Activated naive CD4-positive, alpha-beta T cell treated with anti-CD3 and anti-CD28 coated beads for 36 hours (primary cell): ENCODE measurements around the gene OBSL1. TPM values are rescaled to one million over a fixed set of nuclear protein-coding genes. Genes with fewer than 3 reads are reported as not detected.

Experiments used
- CTCF ChIA-PET: fragments of 350-600 bp; sonication (Branson Sonifier 250); formaldehyde crosslinking; loops from one replicate; lab custom pipeline; 2021; ENCODE audit warnings: antibody characterized with exemption; lab: Charles Lee
- DNase-seq: peaks from one replicate; pipeline ENCODE4 v3.0.0-alpha.2; 2020
- H3K27ac Mint-ChIP-seq: one replicate; pipeline ENCODE4 v1.8.0; 2021; ENCODE audit warnings: mild to moderate bottlenecking, mixed read lengths
- H3K27me3 Mint-ChIP-seq: one replicate; pipeline ENCODE4 v1.8.0; 2021; ENCODE audit warnings: low read depth, mixed read lengths
- H3K36me3 Mint-ChIP-seq: one replicate; pipeline ENCODE4 v1.8.0; 2021; ENCODE audit warnings: low read depth, mixed read lengths
- H3K4me1 Mint-ChIP-seq: one replicate; pipeline ENCODE4 v1.8.0; 2021; ENCODE audit warnings: low read depth, mixed read lengths
- H3K4me3 Mint-ChIP-seq: one replicate; pipeline ENCODE4 v1.8.0; 2021; ENCODE audit warnings: mild to moderate bottlenecking, moderate library complexity, mixed read lengths
- H3K9me3 Mint-ChIP-seq: one replicate; pipeline ENCODE4 v1.8.0; 2021; ENCODE audit warnings: mixed read lengths
- intact Hi-C: fragments of 100-400 bp; cut with micrococcal nuclease; formaldehyde crosslinking; loops from one replicate; pipeline ENCODE4 v1.15.1; 2023
- total RNA-seq, 2 experiments: library from RNA; stranded (reverse); gene quantifications; one replicate each; pipeline ENCODE4 v1.2.3, GENCODE V29; 2021

Gene OBSL1
- total RNA-seq, 2 experiments from 2014 or later, result 1.5 to 1.6 TPM

DNA sequence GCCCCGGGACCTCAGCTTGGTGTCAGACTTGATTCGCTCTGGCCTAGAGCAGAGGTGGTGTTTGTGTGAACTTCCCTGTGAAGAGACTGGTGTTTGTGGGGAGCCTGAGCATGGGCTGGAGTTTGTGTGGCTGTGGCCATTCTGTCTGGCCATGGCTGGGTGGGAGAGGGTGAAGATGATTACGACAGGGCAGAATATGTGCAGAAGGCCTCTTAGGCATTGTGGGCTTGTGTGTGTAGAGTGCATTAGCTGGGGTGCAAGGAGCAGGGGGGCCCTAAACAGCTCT, 10.5 kb downstream of the OBSL1 start:
- Mint-ChIP-seq H3K4me1 (no peaks in the 10 kb centered on the region), H3K27me3 (peaks cover 7% of the 10 kb centered on the region), H3K9me3 (no peaks in the 10 kb centered on the region), H3K36me3 (no peaks in the 10 kb centered on the region), H3K27ac (no peak overlapping the region), H3K4me3 (no peak overlapping the region)
- intact Hi-C loops, result loop anchor here (1.0 kb wide), 1 partner anchor 20 kb away; no protein-coding TSS in a partner anchor
- no peak for DNase-seq
- CTCF ChIA-PET, result interaction anchor here (0.5 to 5.7 kb wide), 16 partner anchors 8 to 129 kb away, joined by 3 to 56 read pairs (median 5); partner anchors contain the start of genes CHPF, INHA and TMEM198

DNA sequence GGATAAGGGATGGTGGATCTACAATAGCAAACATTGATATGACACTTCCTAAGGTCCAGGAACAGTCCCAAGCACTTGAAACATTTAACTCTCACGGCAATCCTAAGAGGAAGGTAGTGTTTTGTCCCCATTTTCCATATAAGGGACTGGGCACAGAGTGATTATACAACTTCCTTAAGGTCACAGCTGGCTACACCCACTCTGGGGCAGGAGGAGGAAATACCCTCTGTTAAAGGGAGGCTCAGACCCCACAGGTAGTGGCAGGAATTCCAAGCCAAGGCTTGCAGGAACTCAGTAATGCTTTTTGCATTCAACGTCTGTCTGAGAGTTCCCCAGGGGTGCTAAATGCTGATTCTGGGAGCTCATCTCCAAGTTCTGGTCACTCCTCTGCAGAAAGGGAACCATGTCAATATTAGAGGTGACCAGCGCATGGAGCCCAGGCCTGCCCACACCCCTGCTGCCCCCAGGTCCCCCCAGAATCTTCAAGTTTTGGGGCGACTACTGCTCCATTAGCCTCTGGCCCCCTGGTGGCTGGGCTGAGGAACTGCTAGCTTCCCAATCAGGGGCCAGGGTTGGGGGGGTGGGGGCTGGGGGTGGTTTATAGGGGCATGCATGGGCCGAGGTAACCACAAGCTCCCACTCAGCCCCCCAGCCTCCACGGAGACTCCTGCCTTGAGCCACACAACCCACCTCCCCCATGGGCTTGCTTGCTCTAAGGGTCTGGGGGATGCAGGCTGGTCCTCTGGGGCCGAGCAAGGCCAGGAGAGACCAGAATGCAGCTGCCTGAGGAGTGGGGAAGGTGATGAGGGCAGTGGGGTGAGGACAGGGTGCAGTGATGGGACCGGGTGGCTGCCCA, 11.1 kb downstream of the OBSL1 start:
- no peak overlapping the region for H3K27ac Mint-ChIP-seq
- DNase-seq, result no peak
- no peaks in the 10 kb centered on the region for H3K36me3 Mint-ChIP-seq
- no peaks in the 10 kb centered on the region for H3K4me1 Mint-ChIP-seq
- CTCF ChIA-PET, result interaction anchor here (0.5 to 5.7 kb wide), 21 partner anchors 9 to 157 kb away, joined by 3 to 56 read pairs (median 4); partner anchors contain the start of genes CHPF, INHA, OBSL1 and TMEM198
- H3K27me3 Mint-ChIP-seq, result peaks cover 9% of the 10 kb centered on the region
- intact Hi-C loops, result loop anchor here (1.0 kb wide), 1 partner anchor 19 kb away; no protein-coding TSS in a partner anchor
- H3K4me3 Mint-ChIP-seq, result no peak overlapping the region
- no peaks in the 10 kb centered on the region for H3K9me3 Mint-ChIP-seq

DNA sequence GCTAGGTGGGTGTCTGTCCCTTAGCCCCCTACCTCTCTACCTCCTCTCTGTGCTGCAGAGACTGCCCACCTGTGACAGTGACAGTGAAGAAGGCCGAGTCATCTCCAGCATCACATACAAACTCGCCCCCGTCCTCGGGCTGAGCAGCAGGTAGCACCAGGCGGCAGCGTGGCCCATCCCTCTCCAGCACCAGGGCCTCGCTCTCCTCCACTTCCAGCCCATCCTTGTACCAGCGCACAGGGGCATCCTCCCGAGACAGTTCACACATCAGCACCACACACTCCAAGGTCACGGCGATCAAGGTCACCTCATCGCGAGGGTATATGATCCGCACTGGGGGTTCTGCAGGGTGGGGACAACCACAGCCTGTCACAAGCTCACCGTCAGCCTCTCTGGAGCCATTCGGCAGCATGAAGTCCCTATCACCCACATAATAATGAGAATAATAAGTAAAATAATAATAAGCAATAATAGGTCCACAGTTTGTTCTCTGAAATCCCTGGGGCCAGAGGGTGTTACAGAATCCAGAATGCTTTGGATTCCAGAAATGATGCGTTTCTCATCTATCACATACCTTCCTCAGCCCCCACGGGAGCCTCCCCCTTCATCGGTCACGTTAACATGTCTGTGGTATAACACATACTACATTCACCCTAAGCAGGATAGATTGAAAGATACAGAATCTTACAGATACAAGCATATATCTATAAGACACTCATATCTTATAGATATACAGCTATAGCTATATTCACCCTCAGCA, 12.0 kb downstream of the OBSL1 start:
- intact Hi-C loops, result no loop called here

DNA sequence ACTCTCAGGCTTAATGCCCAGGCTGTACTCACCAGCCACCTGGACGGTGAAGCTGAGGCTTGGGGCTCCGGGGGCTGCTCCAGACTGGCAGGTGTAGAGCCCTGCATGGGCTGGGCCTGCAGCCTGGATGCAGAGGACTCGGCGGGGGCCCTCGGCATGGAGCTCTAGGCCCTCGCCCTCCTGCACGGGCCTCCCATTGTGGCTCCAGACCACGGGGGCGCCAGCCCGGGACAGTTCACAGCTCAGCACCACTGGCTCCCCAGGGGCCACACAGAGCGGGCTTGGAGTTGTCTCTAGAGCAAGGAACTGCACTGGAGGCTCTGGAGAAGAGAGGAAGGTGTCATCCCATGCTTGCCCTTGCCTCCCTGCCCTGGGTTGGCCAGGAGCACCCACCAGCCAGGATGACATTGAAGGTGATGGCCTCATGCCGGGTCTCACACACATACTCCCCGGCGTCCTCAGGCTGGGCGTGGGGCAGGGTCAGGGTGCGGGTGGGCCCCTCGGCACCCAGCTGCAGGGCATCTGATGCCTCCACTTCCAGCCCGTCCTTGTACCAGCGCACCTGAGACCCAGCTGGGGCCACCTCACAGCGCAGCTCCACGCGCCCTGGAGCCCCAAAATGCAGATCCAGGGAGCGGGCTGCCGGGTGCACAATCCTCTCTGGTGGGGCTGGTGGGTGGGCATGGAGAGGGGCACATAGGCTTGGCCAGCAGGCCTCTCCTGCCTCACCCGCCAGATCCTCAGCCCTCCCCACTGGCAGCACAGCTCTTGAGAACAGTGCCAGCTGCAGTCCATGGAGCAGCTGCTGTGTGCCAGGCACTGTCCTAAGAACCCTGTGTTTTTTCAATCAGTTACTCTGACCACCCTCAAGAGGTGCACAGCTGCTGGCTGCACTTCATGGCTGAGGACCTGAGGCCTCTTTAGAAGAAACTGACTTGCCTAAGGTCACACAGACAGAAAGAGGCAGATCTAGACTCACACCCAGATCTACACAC, 13.3 kb downstream of the OBSL1 start:
- intact Hi-C loops, result no loop called here
- Mint-ChIP-seq H3K4me3 (no peak overlapping the region), H3K27me3 (peaks cover 21% of the 10 kb centered on the region), H3K4me1 (peaks cover 3% of the 10 kb centered on the region), H3K27ac (no peak overlapping the region), H3K36me3 (no peaks in the 10 kb centered on the region), H3K9me3 (no peaks in the 10 kb centered on the region)
- no peak for DNase-seq
- CTCF ChIA-PET, result interaction anchor here (0.6 to 5.7 kb wide), 7 partner anchors 8 to 68 kb away, joined by 3 to 56 read pairs (median 6); partner anchors contain the start of genes CHPF, OBSL1 and TMEM198

More for the DNA sequence above, 12.0 kb downstream of the OBSL1 start:
- Mint-ChIP-seq H3K27me3 (peaks cover 9% of the 10 kb centered on the region), H3K36me3 (no peaks in the 10 kb centered on the region), H3K27ac (no peak overlapping the region), H3K9me3 (no peaks in the 10 kb centered on the region), H3K4me1 (no peaks in the 10 kb centered on the region), H3K4me3 (no peak overlapping the region)
- CTCF ChIA-PET, result interaction anchor here (0.7 to 5.7 kb wide), 17 partner anchors 8 to 156 kb away, joined by 3 to 56 read pairs (median 5); partner anchors contain the start of genes CHPF, INHA, OBSL1 and TMEM198
- DNase-seq, result no peak

DNA sequence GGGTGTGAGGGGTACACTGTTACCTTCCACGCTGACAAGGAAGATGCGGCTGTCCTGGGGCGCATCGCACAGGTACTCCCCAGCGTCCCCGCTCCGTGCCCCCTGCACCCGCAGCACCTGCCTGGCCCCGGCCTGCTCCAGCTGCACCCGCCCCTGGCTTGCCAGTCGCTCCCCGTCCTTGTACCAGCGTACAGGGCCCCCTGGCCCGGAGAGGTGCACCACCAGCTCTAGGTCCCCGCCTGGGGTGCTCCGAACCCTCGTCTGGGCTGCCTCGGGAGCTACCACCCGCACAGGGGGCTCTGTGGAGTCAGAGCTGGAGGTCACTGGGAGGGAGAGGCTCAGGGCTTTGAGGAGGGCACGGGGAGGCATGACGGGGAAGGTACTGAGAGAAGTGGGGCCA, 14.0 kb downstream of the OBSL1 start:
- H3K27ac Mint-ChIP-seq, result no peak overlapping the region
- no peak overlapping the region for H3K4me3 Mint-ChIP-seq
- H3K4me1 Mint-ChIP-seq, result peaks cover 3% of the 10 kb centered on the region
- no peaks in the 10 kb centered on the region for H3K36me3 Mint-ChIP-seq
- CTCF ChIA-PET, result interaction anchor here (0.7 to 1.9 kb wide), 3 partner anchors 9 to 62 kb away, joined by 3 to 6 read pairs (median 4); no protein-coding TSS in a partner anchor
- DNase-seq, result no peak
- H3K9me3 Mint-ChIP-seq, result no peaks in the 10 kb centered on the region
- intact Hi-C loops, result no loop called here
- peaks cover 18% of the 10 kb centered on the region for H3K27me3 Mint-ChIP-seq

DNA sequence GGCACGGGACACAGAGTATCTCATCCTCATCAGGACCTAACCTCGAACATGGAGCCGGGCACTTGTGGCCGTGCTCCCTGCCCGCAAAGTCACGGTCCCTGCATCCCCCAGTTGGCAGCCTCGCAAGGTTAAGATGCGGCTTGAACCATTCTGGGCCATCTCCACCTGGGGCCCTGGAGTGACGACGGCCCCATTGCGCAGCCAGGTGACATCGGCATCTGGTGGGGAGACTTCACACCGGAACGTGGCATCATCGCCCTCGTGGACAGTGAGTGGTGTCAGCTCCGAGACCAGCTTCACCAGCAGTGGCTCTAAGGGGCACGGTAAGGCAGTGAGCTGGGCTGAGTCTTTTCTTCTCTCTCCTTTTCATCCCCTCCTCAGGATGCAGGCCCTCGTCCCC, 14.9 kb downstream of the OBSL1 start:
- Mint-ChIP-seq H3K4me1 (peaks cover 6% of the 10 kb centered on the region), H3K27ac (no peak overlapping the region), H3K36me3 (no peaks in the 10 kb centered on the region), H3K27me3 (peaks cover 23% of the 10 kb centered on the region), H3K4me3 (no peak overlapping the region), H3K9me3 (no peaks in the 10 kb centered on the region)
- CTCF ChIA-PET, result interaction anchor here (0.6 kb wide), 1 partner anchor 110 kb away, joined by 4 read pairs; no protein-coding TSS in a partner anchor
- intact Hi-C loops, result no loop called here
- DNase-seq, result no peak

DNA sequence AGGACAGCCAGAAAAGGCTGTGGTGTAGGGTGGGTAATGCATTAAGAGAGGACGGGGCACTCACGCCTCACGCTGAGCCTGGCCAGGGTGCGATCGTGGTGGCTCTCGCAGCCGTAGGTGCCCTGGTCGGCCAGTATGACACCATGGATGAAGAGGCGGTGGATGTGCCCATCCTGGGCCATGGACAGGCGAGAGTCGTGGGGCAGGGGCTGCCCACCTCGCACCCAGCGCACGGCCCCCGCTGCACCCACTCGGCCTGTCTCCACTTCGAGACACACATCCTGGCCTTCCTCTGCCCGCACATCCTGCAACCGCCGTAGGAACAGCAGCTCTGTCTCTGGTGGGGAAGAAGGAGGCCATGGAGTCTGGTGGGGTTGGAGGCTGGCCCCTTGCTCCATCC, 15.4 kb downstream of the OBSL1 start:
- intact Hi-C loops, result no loop called here
- peaks cover 7% of the 10 kb centered on the region for H3K4me1 Mint-ChIP-seq
- CTCF ChIA-PET, result interaction anchor here (0.6 kb wide), 1 partner anchor 109 kb away, joined by 4 read pairs; no protein-coding TSS in a partner anchor
- H3K27ac Mint-ChIP-seq, result no peak overlapping the region
- no peaks in the 10 kb centered on the region for H3K36me3 Mint-ChIP-seq
- H3K9me3 Mint-ChIP-seq, result no peaks in the 10 kb centered on the region
- no peak overlapping the region for H3K4me3 Mint-ChIP-seq
- H3K27me3 Mint-ChIP-seq, result peaks cover 25% of the 10 kb centered on the region
- DNase-seq, result no peak

DNA sequence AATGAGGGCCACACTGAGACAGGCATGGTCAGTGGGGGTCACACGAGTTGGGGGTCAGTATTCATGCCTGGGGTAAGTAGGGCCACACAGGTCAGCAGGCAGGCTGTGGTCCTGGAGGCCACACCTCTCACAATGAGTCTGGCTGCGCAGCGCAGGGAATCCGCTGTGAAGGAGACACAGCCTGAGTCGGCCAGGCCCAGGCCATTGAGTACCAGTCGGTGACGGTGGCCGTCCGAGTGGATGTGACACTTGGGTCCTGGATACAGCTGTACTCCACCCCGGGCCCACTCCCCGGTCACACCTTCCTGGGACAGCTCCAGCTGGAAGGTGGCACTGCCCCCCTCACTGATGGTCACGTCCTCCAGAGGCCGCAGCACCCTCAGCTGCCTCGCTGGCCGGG, 17.0 kb downstream of the OBSL1 start:
- CTCF ChIA-PET, result interaction anchor here (4.2 kb wide), 1 partner anchor 12 kb away, joined by 28 read pairs; the partner anchor contains the start of genes CHPF and TMEM198
- peaks cover 30% of the 10 kb centered on the region for H3K27me3 Mint-ChIP-seq
- intact Hi-C loops, result no loop called here
- no peaks in the 10 kb centered on the region for H3K9me3 Mint-ChIP-seq
- no peaks in the 10 kb centered on the region for H3K36me3 Mint-ChIP-seq
- peaks cover 8% of the 10 kb centered on the region for H3K4me1 Mint-ChIP-seq
- no peak overlapping the region for H3K4me3 Mint-ChIP-seq
- H3K27ac Mint-ChIP-seq, result no peak overlapping the region
- DNase-seq, result no peak

DNA sequence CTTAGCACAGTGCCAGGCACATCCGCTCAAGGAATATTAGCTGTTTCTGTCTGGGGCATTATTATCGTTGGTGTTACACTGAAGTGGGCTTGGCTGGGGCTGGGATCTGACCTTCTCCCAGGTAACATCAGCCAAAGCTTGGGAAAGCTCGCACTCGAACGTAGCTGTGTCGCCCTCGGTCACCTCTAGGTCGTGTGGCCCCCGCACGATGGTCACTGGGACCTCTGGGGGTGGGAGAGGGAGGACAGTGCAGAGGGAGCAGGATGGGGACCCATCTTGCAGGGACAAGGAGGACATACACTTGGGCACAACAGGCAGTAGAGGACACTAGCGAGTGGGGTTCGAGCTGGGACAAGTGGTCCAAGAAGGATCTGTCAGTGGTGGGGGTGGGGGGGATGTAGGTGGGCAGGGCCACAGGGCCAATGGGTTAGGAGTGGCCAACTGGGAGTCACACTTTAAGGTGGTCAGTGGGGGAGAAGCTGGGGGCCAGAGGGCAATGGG, 17.8 kb downstream of the OBSL1 start:
- intact Hi-C loops, result no loop called here
- Mint-ChIP-seq H3K9me3 (no peaks in the 10 kb centered on the region), H3K27ac (no peak overlapping the region), H3K4me3 (peak overlapping the region; percentile 36), H3K27me3 (peaks cover 31% of the 10 kb centered on the region), H3K4me1 (peaks cover 8% of the 10 kb centered on the region), H3K36me3 (no peaks in the 10 kb centered on the region)
- CTCF ChIA-PET, result interaction anchor here (0.6 to 4.2 kb wide), 4 partner anchors 9 to 133 kb away, joined by 3 to 28 read pairs (median 5); partner anchors contain the start of genes CHPF and TMEM198
- no peak for DNase-seq

DNA sequence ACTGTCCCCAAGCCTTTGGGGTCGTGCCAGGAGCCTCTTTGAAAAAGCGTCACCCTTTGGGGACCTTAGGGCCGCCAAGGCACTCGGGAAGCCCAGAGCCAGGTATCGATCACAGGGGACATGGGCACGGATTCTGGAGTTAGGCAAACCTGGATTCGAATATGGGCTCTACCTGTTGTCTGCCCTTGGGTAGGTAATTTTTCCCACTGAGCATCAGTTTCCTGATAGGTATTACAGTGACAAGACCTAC, 18.2 kb downstream of the OBSL1 start:
- peaks cover 8% of the 10 kb centered on the region for H3K4me1 Mint-ChIP-seq
- no peak overlapping the region for H3K27ac Mint-ChIP-seq
- no peak overlapping the region for H3K4me3 Mint-ChIP-seq
- H3K9me3 Mint-ChIP-seq, result no peaks in the 10 kb centered on the region
- CTCF ChIA-PET, result interaction anchor here (0.6 to 4.2 kb wide), 4 partner anchors 9 to 133 kb away, joined by 3 to 28 read pairs (median 5); partner anchors contain the start of genes CHPF and TMEM198
- no peaks in the 10 kb centered on the region for H3K36me3 Mint-ChIP-seq
- no peak for DNase-seq
- intact Hi-C loops, result no loop called here
- peaks cover 31% of the 10 kb centered on the region for H3K27me3 Mint-ChIP-seq
